Activated CD4-positive, alpha-beta T cell treated with anti-CD3 and anti-CD28 coated beads, Interleukin-2, amount 50 U/mL, for 24 hours (primary cell): ENCODE data around the gene ALK.

Experiments
- DNase-seq, 2 donors: peaks; one replicate each; pipeline ENCODE4 v3.0.0-alpha.2; 2020; ENCODE audit warnings: low read depth in 1 of 2, low spot score in 1 of 2

ALK gene

GRCh38 chr2:29910465-29910864, 10.9 kb downstream of the ALK start:
- no peak for DNase-seq

- no peak for DNase-seq
These were observed 19.0 kb downstream of the ALK start for GRCh38 chr2:29902356-29902755.

GRCh38 chr2:29900971-29901633, 20.3 kb downstream of the ALK start:
- no peak for DNase-seq

DNA sequence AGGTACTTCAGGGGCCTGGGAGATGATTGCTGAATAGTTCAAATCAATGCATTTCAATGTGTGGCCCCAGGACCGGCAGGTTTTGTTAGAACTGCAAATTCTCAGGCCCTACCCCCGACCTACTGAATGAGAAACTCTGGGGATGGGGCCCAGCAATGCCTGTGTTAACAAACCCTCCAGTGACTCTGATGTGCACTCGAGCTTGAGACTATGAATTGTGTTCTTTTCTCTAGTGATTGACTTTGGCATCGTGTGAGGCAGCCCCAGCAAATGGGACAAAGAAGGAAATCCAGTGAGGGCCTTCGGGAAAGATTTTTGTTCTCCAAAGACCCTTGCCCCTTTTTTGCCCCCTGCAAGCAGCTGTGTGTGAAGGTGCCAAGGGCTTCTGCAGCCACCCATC, 22.4 kb downstream of the ALK start:
- DNase-seq, result no peak

- DNase-seq, result no peak
These were observed 26.4 kb downstream of the ALK start for GRCh38 chr2:29894822-29895614.

DNA sequence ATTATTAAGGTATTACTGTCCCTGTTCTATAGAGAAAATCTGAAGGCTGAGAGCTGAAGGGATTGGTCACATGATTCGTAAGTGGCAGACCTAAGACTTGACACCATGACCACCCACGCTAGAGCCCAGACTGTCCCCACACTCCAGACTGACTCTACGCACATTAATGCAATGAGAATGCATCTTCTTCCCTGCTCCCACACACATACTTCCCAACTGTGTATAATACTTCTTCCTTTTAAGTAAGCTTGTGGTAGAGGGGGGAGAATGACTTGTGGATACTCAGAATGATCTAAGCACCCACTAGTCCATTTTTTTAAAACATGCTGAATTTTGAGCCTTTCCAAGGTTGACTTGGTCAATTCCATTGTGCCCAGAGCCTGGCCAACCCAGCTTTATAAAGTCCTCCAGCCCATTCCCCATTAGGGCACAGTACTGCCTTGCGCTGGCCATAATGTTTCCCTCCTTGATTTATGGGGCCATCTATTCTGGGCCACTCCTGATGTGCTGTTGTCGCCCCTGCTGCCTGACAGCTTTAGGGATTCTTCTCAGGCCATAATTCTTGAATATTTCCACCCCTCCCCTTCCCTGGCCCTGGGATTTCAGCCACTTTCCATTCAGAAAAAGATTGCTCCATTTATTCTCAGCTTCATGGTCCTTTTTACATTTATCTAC, 28.7 kb downstream of the ALK start:
- no peak for DNase-seq

DNA sequence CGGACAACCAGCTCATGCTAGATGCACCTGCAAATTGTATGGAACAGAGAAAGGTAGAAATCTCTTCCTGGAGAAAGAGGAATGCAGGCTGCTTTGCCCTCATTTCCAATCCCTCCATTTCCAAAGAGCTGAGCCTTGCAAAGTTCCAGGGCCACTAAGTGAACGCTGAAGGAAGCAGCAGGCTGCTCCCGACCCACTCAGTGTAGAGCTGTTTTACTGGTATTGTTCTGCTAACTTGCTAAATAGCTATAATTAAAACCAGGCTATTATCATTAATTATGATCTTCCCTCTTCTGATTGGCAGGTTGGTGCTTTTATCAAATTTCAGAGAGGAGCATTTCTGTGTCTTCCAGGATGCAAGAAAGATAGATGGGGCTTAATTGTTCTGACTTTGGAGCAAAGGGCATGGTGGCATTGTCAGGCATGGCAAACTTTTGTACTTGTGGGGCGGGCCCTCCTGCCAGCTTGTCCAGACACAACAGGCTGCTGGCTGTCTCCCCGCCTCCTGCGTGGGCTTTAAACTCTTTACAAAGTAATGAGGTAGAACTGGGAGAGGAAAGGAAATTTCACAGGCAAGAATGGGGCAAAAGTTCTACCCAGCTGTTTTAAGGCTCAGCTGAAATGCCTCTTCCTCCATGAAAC, 40.2 kb downstream of the ALK start:
- no peak for DNase-seq

DNA sequence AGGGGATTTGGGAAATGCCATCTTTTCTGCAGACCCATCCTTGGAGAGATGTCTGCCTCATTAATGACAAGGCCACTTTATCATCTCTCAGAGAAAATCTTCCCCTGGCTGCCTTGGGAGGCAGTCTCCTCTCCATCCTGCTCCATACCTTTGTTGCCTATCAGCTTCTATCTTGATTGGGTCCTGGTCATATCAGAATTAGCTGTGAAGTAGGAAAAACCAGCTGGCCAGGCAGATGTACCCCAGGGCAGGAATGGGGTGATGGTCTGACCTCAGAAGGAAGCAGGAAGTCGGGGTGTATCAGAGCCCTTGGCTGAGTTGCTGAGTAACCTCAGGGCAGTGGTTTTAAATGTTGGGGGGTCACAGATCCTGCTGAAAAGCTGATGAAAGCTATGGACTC, 41.3 kb downstream of the ALK start:
- DNase-seq, result no peak

- DNase-seq, result no peak
These were observed 41.9 kb downstream of the ALK start for GRCh38 chr2:29879456-29879855.

DNA sequence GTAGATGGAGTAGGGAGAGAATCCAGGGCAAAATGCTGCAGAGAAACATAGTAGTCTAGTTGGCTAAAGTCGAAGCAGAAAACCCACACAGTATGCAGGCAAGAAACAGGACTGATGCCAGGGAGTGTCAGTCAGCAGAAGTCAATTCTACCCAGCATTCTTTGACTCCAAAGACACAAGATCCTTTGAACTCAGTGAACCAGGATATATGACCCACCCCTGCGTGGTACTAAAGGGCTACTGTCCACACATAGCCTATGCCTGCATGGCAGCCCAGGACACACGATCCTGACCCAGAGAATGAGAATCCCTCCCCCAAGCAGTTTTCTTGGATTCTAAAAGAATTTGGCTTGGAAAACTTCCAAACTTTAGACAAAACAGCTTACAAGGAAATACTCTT, 42.5 kb downstream of the ALK start:
- no peak for DNase-seq

DNA sequence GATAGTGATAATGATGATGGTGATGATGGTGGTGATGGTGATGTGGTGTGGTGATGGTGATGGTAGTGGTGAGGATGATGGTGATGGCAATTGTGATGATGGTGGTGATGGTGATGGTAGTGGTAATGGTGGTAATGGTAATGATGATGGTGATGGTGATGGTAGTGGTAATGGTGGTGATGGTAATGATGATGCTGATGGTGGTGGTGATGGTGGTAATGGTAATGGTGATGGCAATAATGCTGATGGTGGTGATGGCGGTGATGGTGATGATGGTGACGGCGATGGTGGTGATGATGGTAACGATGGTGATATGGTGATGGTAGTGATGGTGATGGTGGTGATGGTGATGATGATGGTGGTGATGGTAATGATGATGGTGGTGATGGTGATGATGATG, 45.0 kb downstream of the ALK start:
- no peak for DNase-seq

DNA sequence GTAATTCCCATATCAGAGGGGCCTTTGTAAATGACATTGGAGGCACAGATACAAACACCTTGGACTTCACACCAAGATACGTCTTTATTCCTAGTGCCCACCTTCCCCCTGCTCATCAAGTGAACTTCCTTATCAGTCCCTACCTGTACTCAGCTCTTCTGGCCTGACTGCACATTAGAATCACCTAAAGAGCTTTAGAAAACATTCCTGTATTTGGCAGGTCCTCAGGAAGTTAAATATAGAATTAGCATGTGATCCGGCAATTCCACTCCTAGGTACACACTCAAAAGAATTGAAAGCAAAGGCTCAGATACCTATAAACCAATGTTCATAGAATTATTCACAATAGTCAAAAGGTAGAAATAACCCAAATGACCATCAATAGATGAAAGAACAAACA, 46.6 kb downstream of the ALK start:
- no peak for DNase-seq

DNA sequence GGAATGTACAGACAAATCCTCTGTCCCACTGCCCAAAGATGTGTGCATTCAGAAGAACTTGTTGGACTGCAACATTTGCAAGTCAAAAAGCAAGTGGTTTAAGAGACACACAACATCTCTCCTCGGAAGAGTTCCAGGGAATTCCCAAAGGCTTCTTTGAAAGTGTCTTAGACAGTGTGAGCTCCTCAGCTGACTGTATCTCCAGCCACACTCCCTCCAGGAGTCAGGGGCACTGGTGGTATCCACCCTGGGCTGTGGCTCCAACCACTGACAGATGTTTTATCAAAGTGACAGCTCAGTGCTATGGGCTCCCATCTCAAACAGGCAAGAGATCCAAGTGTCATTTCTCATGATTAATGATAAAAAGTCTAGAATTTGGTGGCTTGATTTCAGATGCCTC, 48.5 kb downstream of the ALK start:
- DNase-seq, result no peak

DNA sequence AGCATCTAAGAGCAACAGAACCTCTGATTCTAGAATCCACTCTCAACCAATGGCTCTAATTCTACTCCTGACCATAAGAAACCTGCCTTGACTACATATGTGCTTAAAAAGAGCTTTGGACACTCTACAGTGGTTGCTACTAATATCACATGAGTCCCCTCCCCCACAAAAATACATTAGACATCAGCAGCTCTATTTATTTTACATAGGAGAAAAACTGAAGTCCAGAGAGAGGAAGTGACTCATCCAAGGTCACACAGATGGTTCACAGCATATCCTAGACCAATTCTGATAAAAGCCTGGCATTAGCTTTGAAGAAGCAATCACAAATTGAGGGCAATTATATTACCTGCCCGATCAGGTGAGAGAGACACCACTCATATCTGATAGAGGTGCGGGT, 49.8 kb downstream of the ALK start:
- DNase-seq, result no peak

GRCh38 chr2:29865512-29865911, 55.9 kb downstream of the ALK start:
- DNase-seq, result no peak

- no peak for DNase-seq
These were observed 56.4 kb downstream of the ALK start for GRCh38 chr2:29864988-29865387.

GRCh38 chr2:29855924-29856639, 65.3 kb downstream of the ALK start:
- DNase-seq, result no peak

- DNase-seq, result no peak
These were observed 70.6 kb downstream of the ALK start for GRCh38 chr2:29850794-29851193.

DNA sequence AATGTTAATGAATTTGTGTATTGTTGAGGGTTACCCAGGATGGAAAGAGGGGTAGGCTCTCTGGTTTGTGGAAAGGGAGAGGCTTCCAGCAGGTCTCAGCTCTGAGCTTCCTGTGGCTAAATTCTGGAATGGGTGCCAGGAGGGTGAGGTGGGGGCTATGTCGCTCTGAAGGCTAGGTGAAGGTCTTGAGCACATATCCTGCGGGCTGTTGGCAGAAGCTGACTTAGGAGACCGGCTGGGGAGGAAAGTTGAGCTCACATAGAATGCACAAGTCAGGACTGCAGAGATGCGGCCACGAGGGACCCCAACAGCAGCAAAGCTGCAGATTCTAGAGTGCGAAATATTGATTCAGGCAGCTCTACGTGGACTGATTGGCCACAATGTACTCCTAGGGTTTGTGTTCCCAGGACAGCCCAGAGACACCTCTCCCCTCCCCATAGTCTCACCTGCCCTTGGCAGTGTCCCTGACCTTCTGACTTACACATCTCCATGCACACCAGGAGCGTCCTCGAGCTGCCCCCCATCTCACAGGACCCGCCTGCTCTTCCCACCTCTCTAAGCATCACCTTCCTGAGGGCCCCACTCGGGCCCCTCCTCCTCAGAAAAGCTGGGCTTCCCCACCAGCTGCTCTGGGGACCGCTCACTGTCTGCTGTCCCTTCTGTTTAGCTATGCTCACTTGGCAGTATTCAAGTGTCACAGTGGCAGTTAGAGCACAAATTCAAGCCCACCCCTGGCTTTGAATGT, 72.6 kb downstream of the ALK start:
- DNase-seq, result no peak

DNA sequence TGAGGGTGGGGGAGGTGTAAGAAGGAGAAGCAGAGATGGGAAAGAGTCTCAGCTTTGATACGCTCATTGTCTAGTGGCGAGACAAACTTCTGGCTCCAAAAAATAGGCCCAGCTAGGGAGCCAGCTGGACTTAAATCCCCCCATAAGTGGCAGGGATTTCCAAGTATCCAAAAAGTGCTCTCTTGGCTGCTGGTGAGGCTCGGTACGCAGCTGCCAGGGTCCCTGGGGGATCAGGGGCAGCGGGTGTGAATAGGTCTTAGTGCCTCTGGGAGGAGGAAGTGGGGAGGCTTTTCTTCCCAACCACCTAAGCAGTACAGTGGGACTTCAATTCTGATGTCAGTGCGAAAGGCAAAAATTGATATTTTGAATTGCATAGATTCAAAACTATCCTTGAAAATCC, 73.5 kb downstream of the ALK start:
- DNase-seq, result no peak
